22Rv1 (cell line): ENCODE data around the gene COL23A1.

ENCODE experiments used
- H3K27ac ChIP-seq: fragments of 450-650 bp; 2 replicates; pipeline ENCODE4 v1.5.1; 2017
- ZFX ChIP-seq: fragments of 450-650 bp; IDR thresholded peaks from 2 replicates; pipeline ENCODE4 v1.6.1; 2017; ENCODE audit warnings: antibody characterized with exemption, borderline replicate concordance
- TF ChIP-seq, protein P1 (sequence below): fragments of 450-650 bp; IDR thresholded peaks from 2 replicates; pipeline ENCODE4 v1.5.1; 2017; ENCODE audit warnings: mild to moderate bottlenecking

COL23A1 gene

DNA sequence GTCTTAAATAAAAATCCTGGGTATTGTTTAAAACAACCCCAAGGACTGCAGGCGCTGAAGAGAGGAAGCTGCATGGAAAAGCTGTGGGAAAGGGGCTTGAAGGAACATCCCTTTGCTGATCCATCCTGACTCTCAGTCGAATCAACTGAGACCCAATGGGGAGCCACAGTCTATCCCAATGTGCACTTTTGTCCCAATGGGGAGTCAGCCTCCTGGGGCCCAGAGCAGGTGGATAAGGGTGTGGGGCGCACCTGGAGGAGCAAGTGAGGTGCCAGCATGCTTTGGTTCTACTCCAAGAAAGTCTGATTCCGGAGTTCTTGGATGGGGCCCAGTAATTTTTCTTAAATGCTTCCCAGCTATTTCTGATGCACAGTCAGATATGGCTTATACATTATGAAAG lies 118.1 kb downstream of the COL23A1 start:
- TF ChIP-seq, protein P1, sequence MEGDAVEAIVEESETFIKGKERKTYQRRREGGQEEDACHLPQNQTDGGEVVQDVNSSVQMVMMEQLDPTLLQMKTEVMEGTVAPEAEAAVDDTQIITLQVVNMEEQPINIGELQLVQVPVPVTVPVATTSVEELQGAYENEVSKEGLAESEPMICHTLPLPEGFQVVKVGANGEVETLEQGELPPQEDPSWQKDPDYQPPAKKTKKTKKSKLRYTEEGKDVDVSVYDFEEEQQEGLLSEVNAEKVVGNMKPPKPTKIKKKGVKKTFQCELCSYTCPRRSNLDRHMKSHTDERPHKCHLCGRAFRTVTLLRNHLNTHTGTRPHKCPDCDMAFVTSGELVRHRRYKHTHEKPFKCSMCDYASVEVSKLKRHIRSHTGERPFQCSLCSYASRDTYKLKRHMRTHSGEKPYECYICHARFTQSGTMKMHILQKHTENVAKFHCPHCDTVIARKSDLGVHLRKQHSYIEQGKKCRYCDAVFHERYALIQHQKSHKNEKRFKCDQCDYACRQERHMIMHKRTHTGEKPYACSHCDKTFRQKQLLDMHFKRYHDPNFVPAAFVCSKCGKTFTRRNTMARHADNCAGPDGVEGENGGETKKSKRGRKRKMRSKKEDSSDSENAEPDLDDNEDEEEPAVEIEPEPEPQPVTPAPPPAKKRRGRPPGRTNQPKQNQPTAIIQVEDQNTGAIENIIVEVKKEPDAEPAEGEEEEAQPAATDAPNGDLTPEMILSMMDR, result no peak
- TF ChIP-seq ZFX, result no peak
- no peak overlapping the region for H3K27ac ChIP-seq

DNA sequence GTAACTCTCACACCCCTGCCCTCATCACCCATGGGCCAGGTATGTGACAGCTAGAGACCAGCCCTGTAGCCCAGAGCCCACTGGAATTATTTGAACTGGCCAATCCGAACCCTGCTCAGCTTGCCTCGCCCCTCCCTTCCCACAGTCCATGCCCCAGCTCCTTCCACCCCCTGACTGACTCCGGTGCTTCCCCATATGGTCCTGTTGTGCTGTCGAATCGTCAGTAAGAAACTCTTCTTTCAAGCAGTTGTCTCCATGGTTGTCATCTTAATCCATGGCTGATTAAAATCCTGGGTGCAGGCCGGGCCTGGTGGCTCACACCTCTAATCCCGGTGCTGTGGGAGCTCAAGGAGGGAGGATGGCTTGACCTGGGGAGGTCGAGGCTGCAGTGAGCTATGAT lies 118.5 kb downstream of the COL23A1 start:
- TF ChIP-seq ZFX, result no peak
- TF ChIP-seq, protein P1, result no peak
- H3K27ac ChIP-seq, result no peak overlapping the region

DNA sequence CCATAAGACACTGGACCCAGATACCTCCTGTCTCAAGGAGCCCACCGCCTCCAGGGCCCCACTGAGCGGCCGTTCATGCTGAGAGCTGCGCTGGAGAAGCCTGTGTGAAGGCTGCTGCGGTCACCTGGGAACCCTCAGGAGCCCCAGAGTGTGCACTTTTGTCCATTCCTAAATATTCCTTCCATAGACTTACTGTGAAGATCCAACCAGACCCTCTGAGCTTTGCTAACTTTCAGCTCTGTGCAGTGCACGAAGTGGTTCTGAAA lies 119.5 kb downstream of the COL23A1 start:
- TF ChIP-seq, protein P1, result no peak
- no peak for TF ChIP-seq ZFX
- H3K27ac ChIP-seq, result no peak overlapping the region

DNA sequence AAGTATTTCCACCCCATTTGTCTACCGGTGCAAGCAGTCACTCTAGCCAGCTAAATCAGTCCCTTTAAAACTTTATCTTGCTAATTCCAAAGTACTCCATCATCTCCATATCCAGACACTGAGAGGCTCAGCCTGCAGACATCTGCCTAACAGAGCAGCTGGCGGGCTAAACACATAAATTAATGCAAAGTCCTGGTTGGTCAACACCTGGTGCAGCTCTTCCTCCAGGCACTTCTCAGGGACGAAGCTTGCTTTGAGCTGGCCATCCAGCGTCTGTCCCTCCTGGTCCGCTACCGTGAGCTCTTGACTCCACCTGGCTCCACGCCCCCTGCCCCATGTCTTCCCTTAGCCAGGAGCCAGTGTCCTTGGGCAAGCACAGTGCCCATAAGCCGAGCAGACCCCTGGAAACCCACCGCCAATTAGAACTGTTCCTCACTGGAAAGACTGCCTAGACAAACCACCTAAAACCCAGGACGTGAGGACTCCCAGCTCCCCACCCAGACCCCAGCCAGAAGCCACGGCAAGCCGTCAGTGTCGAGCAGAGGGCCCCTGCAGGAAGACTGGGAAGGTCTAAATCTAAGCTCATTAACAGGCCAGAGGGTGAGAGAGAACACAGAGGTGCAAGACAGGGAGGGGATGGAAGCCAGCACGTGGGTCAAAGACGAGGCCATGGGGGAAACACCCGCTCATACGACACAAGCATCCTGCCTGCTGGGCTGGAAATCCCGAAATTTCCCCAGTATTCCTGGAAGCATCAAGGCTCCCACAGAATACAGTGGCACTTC lies 120.0 kb downstream of the COL23A1 start:
- H3K27ac ChIP-seq, result no peak overlapping the region
- TF ChIP-seq, protein P1, result no peak
- TF ChIP-seq ZFX, result no peak

DNA sequence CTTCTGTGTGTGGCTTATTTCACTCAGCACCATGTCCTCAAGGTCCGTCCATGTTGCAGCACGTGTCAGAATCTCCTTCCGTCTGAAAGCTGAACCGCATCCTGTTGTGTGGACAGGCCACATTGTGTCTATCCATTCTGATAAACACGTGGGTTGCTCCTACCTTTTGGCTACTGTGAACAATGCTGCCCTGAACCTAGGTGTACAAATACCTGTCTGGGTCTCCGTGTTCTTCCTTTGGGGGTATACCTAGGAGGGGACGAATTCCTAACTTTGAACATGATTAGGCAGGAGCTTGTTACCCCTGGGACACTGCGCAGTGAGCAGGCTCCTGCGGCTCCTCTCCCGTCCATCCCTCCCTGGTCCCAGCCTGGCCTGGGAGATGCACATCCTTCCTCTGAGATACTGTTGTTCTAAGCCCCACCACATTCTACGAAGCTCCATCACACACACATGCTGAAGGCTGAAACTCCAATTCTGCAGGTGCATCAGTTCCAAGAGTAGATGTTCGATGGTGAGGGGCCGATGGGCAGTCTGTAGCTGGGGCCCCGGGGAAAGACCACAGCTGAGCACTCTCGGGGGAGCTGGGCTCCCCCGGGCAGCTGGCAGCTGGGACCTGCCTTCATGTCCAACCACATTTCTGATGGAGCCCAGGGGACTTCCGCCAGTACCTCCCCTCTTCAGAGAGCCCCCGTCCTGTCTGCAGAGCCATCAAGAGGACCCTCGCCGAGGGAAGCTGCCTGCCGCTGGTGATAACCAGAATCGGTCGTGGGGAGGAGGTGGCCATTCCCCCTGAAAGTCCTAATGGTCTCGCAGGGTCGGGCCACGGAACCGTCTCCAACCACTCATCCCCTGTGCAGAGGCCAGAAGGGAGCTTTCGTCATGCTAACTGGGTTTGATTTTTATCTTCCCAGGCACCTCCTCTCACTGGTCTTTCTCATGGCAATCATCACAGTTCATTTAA lies 120.9 kb downstream of the COL23A1 start:
- TF ChIP-seq, protein P1, result no peak
- no peak for TF ChIP-seq ZFX
- H3K27ac ChIP-seq, result no peak overlapping the region

DNA sequence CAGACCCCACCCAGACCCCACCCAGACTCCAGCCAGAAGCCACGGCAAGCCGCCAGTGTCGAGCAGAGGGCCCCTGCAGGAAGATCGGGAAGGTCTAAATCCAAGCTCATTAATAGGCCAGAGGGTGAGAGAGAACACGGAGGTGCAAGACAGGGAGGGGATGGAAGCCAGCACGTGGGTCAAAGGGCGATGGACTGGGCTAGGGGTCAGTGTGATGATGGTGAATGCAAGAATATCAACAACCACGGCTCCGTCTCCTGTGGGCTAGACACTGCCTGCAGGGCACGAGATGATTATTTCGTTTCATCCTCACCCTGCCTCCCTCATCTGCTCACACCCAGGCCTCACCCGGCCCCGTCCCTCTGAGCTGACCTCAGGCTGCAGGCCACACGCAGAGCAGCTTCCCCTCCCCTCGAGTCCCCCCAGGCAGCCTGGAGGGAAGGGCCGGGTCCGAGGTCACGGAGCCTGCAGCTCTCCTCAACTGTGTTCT lies 122.0 kb downstream of the COL23A1 start:
- no peak for TF ChIP-seq ZFX
- TF ChIP-seq, protein P1, result no peak
- H3K27ac ChIP-seq, result no peak overlapping the region
